Breast epithelium (tissue), 4 donors: ENCODE results near the gene KLHL29. TPM values are rescaled to one million over a fixed set of nuclear protein-coding genes. Genes with fewer than 3 reads are reported as not detected.

ENCODE experiments used
- DNase-seq, 2 donors: peaks; one replicate each; pipeline ENCODE4 v3.0.0-alpha.2; 2019; ENCODE audit warnings: low spot score in 2 of 2
- H3K27ac ChIP-seq, 2 donors: fragments of 200-600 bp; sonication (generic) in 1 of 2; one replicate each; pipeline ENCODE4 v1.5.1; 2016 to 2019; ENCODE audit warnings: mild to moderate bottlenecking in 1 of 2
- H3K27me3 ChIP-seq, 2 donors: fragments of 200-600 bp; sonication (generic) in 1 of 2; one replicate each; pipeline versions ENCODE4 v1.5.1 to v1.6.0; 2017 to 2019; ENCODE audit warnings: control low read depth in 1 of 2, mild to moderate bottlenecking in 1 of 2
- H3K36me3 ChIP-seq: fragments of 200-600 bp; one replicate; pipeline ENCODE4 v1.5.1; 2019
- H3K4me1 ChIP-seq, 2 donors: fragments of 200-600 bp; sonication (generic); one replicate each; pipeline ENCODE4 v1.5.1; 2016 to 2019; ENCODE audit warnings: control low read depth in 1 of 2
- H3K4me3 ChIP-seq, 3 donors: fragments of 200-600 bp; sonication (generic); 1 replicate in 2 of 3; 2 replicates in 1 of 3; pipeline ENCODE4 v1.5.1; 2016 to 2019; ENCODE audit warnings: mild to moderate bottlenecking in 3 of 3, moderate library complexity in 2 of 3
- H3K9me3 ChIP-seq, 2 donors: fragments of 200-600 bp; sonication (generic) in 1 of 2; one replicate each; pipeline ENCODE4 v1.5.1; 2016 to 2019; ENCODE audit warnings: control low read depth in 1 of 2
- CTCF ChIP-seq, 3 donors: fragments of 450-650 bp; IDR thresholded peaks; one replicate each; pipeline ENCODE4 v1.5.1; 2016 to 2017; ENCODE audit warnings: antibody characterized with exemption in 3 of 3, mild to moderate bottlenecking in 3 of 3, moderate library complexity in 3 of 3
- POLR2A ChIP-seq: fragments of 450-650 bp; IDR thresholded peaks from one replicate; pipeline ENCODE4 v1.6.1; 2016; ENCODE audit warnings: antibody characterized with exemption, mild to moderate bottlenecking, moderate library complexity
- POLR2AphosphoS5 ChIP-seq, 3 donors: sonication (generic); formaldehyde crosslinking; IDR thresholded peaks; one replicate each; pipeline ENCODE4 v1.6.1; 2017; ENCODE audit warnings: antibody characterized with exemption in 3 of 3
- intact Hi-C: fragments of 100-400 bp; cut with DNase I; formaldehyde crosslinking; loops from one replicate; pipeline ENCODE4 v1.15.1; 2023; ENCODE audit warnings: low total_unique reads
- total RNA-seq, 3 donors: library from RNA; depleted of rRNA; stranded (reverse); fragments of >200 nt; gene quantifications; one replicate each; pipeline ENCODE4 v1.1.0, GENCODE V29; 2016

Gene KLHL29
- total RNA-seq, 3 donors from 2014 or later, result 4.5 to 20.9 (median 14.7) TPM

GRCh38 chr2:23478933-23479683, 94.1 kb downstream of the KLHL29 start:
- Histone ChIP-seq H3K27me3 (no peaks in the 10 kb centered on the region), H3K36me3 (no peaks in the 10 kb centered on the region), H3K4me3 (no peak overlapping the region), H3K27ac (no peak overlapping the region), H3K4me1 (no peaks in the 10 kb centered on the region), H3K9me3 (no peaks in the 10 kb centered on the region)
- DNase-seq, result no peak
- intact Hi-C loops, result no loop called here
- TF ChIP-seq CTCF (IDR thresholded peaks at IDR 0.05) (no peak), POLR2A (no peak), POLR2AphosphoS5 (IDR thresholded peaks at IDR 0.05) (no peak)

DNA sequence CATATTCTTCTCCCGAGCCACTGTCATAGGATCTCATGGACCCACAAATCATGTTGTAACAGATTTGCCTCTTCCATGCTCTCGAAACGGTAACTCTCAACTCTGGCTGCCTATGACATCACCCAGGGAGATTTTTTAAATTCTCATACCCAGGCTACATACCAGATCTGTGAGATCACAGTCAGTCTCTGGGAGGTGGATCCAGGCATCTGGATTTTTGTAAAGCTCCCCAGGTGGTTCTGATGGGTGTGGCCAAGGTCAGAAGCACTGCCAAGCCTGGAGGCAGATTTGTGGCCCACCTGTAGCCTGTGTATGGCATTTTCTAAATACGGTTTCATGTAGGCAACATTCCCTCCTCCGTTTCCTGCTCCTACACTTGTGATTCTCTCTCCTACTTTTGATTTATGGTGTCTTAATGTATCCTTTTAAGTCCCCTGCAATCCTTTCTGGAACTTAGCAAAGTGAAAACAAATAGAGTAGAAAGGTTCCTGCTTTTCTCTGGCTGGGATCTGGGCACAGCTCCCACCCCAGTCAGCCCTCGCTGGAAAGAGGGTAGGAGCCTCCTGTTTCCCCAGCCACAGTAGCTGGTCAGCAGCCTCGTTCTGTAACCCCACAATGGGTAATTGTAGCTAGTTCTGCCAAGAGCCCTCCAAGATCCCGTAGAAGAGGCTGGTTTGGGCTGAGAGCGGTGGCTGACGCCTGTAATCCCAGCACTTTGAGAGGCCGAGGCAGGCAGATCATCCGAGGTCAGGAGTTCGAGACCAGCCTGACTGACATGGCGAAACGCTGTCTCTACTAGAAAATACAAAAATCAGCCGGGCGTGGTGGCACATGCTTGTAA, 96.2 kb downstream of the KLHL29 start:
- Histone ChIP-seq H3K4me1 (no peaks in the 10 kb centered on the region), H3K4me3 (no peak overlapping the region), H3K36me3 (no peaks in the 10 kb centered on the region), H3K9me3 (no peaks in the 10 kb centered on the region), H3K27ac (peak overlapping the region in 1 of 2 donors; percentile 33), H3K27me3 (no peaks in the 10 kb centered on the region)
- intact Hi-C loops, result no loop called here
- TF ChIP-seq POLR2A (no peak), POLR2AphosphoS5 (IDR thresholded peaks at IDR 0.05) (no peak), CTCF (IDR thresholded peaks at IDR 0.05) (no peak)
- peak in 1 of 2 donors; percentile 60 for DNase-seq

GRCh38 chr2:23482188-23482587, 97.2 kb downstream of the KLHL29 start:
- Histone ChIP-seq H3K36me3 (no peaks in the 10 kb centered on the region), H3K27ac (no peak overlapping the region), H3K4me1 (no peaks in the 10 kb centered on the region), H3K9me3 (no peaks in the 10 kb centered on the region), H3K4me3 (no peak overlapping the region), H3K27me3 (no peaks in the 10 kb centered on the region)
- no peak for DNase-seq
- intact Hi-C loops, result no loop called here
- TF ChIP-seq POLR2A (no peak), CTCF (IDR thresholded peaks at IDR 0.05) (no peak), POLR2AphosphoS5 (IDR thresholded peaks at IDR 0.05) (no peak)

DNA sequence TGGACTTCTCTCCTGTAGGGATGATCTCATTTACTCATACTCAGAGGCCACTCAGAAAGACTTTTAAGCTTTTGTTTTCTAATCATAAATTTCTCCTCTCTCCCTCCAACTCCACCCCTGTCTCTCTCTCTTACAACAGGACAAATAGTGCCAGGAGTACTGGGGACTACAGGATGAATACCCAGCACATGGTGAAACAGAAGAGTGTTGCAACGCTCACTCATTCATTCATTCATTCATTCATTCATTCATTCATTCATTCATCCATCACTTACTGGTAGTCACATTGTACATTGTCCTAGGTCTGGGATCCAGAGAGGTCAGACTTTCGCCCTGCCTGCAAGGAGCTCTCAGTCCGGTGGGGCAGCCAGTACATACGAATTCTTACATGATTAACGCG, 97.6 kb downstream of the KLHL29 start:
- H3K9me3 ChIP-seq, result no peaks in the 10 kb centered on the region
- no peak overlapping the region for H3K4me3 ChIP-seq
- no peaks in the 10 kb centered on the region for H3K4me1 ChIP-seq
- no peak for DNase-seq
- H3K27me3 ChIP-seq, result no peaks in the 10 kb centered on the region
- H3K36me3 ChIP-seq, result no peaks in the 10 kb centered on the region
- intact Hi-C loops, result no loop called here
- H3K27ac ChIP-seq, result no peak overlapping the region
- no peak for TF ChIP-seq CTCF (IDR thresholded peaks at IDR 0.05)

DNA sequence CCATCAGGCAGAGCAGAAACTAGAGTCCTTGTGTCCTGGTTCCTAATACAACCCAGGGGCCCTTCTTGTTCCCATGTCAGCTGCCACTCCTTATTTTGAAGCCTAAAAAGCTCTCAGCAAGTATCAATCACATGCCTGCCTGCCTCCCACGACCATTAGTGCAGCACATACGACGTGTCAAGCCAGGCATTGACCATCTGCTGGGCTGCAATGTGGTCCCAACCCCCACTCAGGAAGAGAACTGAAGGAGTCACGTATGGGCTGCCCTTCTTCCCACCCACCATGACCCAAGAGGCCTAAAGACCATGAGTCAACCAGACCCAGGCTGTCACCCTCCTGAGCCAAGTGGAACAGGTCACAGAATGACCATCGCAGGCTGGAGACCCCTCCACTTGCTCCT, 98.8 kb downstream of the KLHL29 start:
- Histone ChIP-seq H3K27ac (no peak overlapping the region), H3K4me3 (no peak overlapping the region), H3K27me3 (no peaks in the 10 kb centered on the region), H3K9me3 (no peaks in the 10 kb centered on the region), H3K36me3 (no peaks in the 10 kb centered on the region), H3K4me1 (no peaks in the 10 kb centered on the region)
- TF ChIP-seq CTCF (IDR thresholded peaks at IDR 0.05) (no peak), POLR2AphosphoS5 (IDR thresholded peaks at IDR 0.05) (no peak), POLR2A (no peak)
- DNase-seq, result no peak
- intact Hi-C loops, result no loop called here
